NB4 (cell line): ENCODE measurements around the gene KLRC4.
"Not testable (repeated sequence)": the region's sequence is repeated elsewhere in the genome, so short reads cannot be mapped to it uniquely, and the experiment has no call there.

Source experiments
- POLR2A ChIP-seq: IDR thresholded peaks from 2 replicates; pipeline ENCODE4 v1.6.1; 2011; ENCODE audit warnings: mild to moderate bottlenecking; ENCODE audit not compliant: insufficient read length; ENCODE audit errors: extremely low read depth
- TF ChIP-seq, protein P1 (sequence below): IDR thresholded peaks from one replicate; pipeline ENCODE4 v1.5.1; 2012; ENCODE audit warnings: low read depth, low read length

DNA sequence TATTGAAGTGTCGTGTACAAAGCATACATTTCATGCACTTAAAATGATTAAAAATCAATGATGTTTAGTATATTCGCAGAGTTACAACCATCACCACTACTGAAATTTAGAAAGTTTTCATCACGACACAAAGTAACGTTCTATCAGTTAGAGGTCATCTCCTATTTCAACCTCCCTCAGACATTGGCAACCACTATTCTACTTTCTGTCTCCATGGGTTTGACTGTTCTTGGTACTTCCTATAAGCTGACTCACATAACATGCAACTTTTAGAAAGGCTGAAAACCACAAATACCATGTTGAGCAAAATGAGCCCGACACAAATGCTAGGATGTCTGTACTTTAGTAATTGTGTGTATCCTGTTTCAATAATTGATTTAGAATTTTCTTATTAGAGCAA is 36.5 kb upstream of the KLRC4 start:
- TF ChIP-seq POLR2A: not testable (repeated sequence)
- TF ChIP-seq, protein P1, sequence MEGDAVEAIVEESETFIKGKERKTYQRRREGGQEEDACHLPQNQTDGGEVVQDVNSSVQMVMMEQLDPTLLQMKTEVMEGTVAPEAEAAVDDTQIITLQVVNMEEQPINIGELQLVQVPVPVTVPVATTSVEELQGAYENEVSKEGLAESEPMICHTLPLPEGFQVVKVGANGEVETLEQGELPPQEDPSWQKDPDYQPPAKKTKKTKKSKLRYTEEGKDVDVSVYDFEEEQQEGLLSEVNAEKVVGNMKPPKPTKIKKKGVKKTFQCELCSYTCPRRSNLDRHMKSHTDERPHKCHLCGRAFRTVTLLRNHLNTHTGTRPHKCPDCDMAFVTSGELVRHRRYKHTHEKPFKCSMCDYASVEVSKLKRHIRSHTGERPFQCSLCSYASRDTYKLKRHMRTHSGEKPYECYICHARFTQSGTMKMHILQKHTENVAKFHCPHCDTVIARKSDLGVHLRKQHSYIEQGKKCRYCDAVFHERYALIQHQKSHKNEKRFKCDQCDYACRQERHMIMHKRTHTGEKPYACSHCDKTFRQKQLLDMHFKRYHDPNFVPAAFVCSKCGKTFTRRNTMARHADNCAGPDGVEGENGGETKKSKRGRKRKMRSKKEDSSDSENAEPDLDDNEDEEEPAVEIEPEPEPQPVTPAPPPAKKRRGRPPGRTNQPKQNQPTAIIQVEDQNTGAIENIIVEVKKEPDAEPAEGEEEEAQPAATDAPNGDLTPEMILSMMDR: not testable (repeated sequence)
